GM21737 (cell line): Measurements from ENCODE around the gene IP6K1.
"Not testable (repeated sequence)": the region's sequence is repeated elsewhere in the genome, so short reads cannot be mapped to it uniquely, and the experiment has no call there.

ENCODE experiments used
- ATAC-seq: cut with Tn5 transposase; IDR thresholded peaks from one replicate; pipeline ENCODE4 v1.9.1; 2021; ENCODE audit warnings: mild to moderate bottlenecking, moderate library complexity; ENCODE audit not compliant: unreplicated experiment

Gene IP6K1

DNA sequence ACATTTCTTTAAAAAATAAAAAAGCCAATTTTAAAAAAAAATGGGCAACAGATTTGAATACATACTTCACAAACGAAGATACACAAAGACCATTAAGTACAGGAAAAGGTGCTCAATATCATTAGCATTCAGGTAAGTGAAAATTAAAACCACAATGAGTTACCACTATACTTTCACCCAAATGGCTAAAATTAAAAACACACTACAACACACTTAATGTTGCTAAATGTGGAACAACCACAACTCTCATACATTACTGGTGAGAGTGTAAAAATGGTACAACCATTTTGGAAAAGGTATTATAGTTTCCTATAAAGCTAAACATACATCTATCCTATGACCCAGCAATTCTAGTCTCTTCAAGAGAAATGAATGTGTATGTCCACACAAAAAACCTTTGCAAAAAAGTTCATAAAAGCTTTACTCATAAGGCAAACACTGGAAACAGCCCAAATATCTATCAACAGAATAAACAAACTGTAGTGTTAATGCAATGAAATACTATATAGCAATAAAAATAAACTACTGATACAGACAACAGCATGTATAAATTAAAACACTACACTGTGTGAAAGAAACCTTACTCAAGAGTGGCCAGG, 14.9 kb downstream of the IP6K1 start:
- no peak for ATAC-seq

GRCh38 chr3:49769926-49770325, 16.4 kb downstream of the IP6K1 start:
- no peak for ATAC-seq

DNA sequence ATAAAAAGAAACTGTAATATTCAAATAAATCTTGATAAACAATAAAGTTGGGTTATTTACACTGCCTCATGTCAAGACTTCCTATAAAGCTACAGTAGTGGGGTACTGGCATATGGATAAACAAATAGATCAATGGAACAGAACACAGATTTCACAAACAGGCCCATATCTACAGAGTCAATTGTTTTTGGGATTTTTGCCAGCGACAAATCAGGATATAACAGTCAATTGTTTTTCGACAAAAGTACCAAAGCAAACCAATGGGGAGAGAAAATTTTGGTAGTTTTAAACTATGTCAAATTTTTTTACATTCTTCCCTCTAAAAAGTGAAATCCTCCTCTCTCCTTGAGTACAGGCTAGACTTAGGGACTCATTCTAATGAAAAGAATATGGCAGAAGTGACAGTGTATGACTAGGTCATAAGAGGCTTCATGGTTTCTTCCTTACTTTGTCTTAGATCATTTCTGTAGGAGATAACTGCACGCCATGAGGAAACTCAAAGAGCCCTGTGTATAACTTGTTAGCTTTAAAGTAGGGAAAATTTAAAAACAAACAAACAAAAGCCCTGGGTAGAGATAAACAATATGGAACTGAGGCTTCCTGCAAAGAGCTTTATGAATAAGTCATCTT, 16.9 kb downstream of the IP6K1 start:
- ATAC-seq = no peak

DNA sequence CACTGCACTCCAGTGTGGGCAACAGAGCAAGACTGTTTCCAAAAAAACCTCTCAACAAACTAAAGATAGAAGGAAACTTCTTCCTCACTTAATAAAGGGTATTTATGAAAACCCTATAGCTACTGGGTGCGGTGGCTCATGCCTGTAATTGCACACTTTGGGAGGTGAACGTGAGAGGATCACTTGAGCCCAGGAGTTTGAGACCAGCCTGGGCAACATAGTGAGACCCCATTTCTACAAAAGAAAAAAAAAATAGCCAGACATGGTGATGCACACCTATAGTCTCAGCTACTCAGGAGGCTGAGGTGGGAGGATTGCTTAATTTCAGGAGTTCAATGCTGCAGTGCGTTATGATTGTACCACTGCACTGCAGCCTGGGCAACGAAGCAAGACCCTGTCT, 22.4 kb downstream of the IP6K1 start:
- ATAC-seq = no peak

- ATAC-seq = no peak
Measured at GRCh38 chr3:49761661-49762060, 24.7 kb downstream of the IP6K1 start.

GRCh38 chr3:49759226-49759625, 27.1 kb downstream of the IP6K1 start:
- no peak for ATAC-seq

- no peak for ATAC-seq
Measured at GRCh38 chr3:49757197-49757596, 29.1 kb downstream of the IP6K1 start.

DNA sequence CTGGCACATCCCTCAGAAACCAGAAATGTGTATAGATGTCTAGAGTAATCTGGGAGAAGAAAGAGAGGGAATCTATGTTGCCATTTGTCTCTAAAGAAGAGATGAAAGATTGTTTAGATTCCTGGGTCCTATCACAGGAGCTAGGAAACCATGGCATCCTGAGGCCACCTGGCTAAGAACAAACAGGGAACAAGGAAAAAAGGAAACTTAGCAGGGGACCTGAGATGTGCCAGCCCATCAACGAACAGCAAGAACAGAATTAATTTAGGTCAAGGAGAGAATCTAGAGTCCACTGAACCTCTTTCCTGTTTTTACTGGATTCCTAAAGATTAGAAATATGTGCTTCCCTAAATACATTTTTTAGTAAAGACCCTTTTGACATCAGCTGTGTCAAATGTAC, 30.3 kb downstream of the IP6K1 start:
- ATAC-seq = no peak

- ATAC-seq = no peak
Measured at GRCh38 chr3:49754536-49754935, 31.8 kb downstream of the IP6K1 start.

DNA sequence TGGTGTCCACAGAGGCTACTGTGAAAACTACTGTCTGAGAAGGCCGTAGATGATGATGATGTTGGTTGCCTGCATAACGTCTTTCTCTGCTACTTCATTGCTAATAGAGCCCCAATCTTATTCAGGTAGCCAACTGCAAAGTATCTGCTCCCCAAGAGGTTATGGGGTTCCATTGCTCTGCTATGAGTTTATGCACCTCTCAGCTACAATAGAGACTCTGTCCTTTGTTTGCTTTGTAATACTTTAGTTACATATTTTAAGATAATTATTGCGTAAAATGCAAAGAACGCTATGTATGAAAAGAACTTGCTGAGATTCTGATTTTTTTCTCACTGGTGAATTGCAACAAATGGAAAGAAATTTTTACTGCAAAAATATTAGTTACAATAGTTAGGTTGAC, 34.8 kb downstream of the IP6K1 start:
- ATAC-seq = no peak

- ATAC-seq = no peak
Measured at GRCh38 chr3:49750056-49750455, 36.3 kb downstream of the IP6K1 start.

GRCh38 chr3:49748874-49749273, 37.5 kb downstream of the IP6K1 start:
- ATAC-seq = not testable (repeated sequence)

DNA sequence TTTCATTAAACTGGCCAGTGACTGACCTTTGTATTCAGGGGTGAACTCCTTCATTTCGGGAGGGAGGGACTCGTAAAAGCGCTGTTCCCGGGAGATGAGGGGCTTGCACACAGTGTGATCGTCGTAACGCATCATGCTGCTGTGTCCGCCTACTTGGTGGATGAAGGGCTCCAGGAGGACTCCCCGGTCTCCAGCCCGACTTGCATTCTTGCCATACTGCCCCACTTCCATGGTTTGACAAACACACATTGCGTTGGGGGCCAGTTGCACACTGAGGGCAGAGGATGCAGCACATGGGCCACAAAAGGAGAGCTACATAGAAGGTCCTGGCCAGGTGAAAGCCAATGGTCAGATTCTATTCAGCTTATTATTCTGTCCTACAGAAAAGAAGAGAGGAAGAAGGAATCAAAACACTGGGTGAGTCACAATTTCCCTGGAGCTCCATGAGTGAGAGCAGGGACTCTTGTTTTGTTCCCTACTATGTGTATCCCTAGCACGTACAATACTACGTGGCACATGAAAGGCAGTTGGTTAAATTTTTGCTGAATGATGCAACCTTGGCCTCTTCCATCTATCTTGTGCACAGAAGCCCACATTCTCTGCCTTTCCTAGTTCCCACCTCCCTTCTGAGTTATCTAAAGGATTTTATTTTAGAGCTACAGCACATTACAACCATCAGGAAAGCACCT, 38.4 kb downstream of the IP6K1 start:
- ATAC-seq = no peak

GRCh38 chr3:49745986-49746385, 40.4 kb downstream of the IP6K1 start:
- no peak for ATAC-seq

- no peak for ATAC-seq
Measured at GRCh38 chr3:49740427-49740826, 45.9 kb downstream of the IP6K1 start.

DNA sequence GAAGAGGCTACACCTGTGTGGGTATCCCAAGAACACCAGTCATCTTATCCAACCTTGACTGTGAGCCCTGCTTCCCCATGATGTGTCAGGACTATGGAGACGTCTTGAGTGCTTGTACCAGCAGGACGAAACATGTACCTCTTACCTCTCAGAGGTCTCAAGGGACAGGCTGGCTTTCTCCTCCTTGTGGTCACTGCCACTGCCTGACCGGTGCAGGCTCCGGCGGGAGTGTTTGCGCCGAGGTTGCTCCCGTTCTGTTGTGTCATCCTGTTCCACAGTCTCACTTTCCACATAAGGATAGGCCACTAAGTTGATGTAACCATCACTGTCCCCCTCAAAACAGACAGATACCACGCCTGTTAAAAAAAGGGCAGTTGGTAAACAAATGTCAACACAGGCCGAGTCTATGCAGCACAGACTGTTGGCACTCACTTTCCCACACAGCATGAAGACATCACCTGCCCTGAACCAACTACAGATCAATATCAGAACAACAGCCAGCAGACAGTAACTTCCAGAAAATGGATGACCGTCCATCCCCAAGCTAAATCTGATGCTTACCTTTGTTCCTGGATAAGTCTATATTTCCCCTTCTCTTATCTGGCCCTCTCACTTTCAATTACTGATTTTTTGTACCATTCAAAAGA, 48.2 kb downstream of the IP6K1 start:
- no peak for ATAC-seq

DNA sequence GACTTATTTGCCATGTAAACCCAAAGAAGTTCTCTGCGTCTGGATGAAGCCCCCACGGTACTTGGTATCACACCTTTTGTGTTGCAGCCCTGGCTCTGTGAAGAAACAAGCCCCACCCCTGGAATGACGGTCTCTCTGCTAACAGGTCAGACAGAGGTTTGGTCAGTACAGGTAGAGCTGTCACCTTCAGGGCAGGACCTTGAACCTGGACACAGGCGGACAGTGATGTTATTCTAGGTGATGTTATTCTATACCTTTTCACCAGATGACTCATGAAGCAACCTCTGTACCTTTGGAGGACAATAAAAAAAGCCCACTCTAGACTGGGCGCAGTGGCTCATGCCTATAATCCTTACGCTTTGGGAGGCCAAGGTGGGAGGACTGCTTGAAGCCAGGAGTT, 51.6 kb downstream of the IP6K1 start:
- ATAC-seq = no peak

DNA sequence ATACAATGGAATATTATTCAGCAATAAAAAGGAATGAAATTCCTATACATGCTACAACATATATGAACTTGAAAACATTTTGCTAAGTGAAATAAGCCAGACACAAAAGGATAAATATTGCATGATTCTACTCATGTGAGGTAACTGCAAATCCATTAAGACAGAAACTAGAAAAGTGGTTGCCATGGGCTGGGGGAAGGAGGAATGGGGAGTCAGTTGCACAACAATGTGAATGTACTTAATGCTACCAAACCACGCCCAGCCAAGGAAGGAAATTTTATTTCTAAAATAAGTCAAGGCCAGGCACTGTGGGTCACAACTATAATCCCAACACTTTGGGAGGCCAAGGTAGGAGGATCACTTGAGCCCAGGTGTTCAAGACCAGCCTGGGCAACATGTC, 52.8 kb downstream of the IP6K1 start:
- ATAC-seq = no peak

DNA sequence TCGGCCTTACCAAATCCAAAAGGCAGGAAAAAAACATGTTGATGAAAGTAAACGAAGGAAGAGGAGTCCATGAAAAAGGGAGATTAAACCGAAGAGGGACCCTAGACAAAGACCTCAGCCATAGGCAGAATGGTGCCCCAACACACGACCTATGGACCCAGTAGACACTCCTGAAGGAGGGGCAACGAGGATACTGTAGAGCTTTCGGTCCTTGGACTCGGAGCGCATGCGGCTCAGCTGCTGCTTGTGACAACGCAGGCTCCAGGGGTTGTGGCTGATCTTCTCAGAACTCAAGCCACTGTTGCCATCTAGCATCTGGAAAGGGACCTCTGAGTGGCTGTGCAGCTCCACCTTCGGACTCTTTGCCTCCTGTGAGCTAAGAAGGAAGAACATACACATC, 53.7 kb downstream of the IP6K1 start:
- ATAC-seq = no peak

DNA sequence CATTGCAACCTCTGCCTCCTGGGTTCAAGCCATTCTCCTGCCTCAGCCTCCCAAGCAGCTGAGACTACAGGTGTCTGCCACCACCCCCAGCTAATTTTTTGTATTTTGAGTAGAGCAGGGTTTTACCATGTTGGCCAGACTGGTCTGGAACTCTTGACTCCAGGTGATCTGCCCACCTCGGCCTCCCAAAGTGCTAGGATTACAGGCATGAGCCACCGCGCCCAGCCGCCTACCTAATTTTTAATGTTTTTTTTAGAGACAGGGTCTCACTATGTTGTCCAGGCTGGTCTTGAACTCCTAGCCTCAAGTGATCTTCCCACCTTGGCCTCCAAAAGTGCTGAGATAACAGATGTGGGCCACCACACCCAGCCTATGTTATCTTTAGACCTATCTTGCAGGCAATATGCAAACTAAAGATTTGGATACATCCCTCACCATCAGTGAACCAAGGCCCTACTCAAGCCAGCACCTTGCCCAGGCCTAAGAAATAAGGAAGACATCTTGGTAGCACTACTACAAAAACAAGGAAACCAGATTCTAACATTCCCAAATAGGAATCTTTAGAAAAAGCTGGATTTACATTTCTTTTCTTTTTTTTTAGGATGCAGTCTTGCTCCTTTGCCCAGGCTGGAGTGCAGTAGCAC, 56.3 kb downstream of the IP6K1 start:
- no peak for ATAC-seq

DNA sequence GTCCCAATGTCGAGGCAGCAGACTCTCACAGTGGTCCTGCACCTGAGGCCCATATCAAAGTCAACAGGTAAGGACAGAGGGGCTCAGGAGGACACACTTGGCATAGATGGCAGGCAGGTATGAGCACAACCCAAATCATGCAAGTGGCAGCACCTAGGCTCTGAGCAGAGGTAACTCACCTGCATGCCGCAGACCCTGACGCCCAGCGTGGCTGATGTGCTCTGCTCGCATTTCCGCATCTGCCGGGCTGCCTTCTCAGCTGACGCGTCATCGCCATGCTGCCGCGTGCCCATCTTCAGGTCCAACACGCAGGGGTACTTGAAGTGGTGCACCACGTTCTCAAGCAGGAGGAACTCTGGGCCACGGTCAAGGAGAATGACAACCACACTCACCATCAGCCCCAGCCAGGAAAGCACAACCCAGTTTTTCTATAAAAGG, 58.4 kb downstream of the IP6K1 start:
- ATAC-seq = no peak
